Stimulated activated CD8-positive, alpha-beta memory T cell treated with anti-CD3 and anti-CD28 coated beads, Interleukin-15, amount 100 ng/mL, for 1 hour (primary cell): ENCODE results near the gene MTHFD2.
"Not testable (repeated sequence)": the region's sequence is repeated elsewhere in the genome, so short reads cannot be mapped to it uniquely, and the experiment has no call there.

Experiments used
- DNase-seq: peaks from one replicate; pipeline ENCODE4 v3.0.0-alpha.2; 2020; ENCODE audit warnings: low read depth

MTHFD2 gene

DNA sequence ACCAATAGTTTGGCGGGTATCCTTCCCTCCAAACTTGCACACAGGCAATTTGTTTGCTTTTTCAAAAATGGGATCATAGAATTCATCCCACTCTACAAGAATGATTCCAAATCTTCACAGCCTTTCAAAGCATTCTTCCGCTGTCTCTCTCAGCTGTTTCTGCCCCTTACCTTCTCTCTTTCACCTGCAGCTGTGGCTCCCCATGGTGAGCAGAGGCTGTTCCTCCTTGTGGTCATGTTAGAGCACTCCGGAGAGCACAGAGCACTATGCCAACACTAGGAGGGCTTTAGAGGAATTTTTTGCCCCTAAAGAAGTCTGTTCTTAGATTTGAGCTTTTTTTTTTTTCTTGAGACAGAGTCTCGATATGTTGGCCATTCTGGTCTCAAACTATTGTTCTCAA, 30.4 kb downstream of the MTHFD2 start:
- DNase-seq: no peak

DNA sequence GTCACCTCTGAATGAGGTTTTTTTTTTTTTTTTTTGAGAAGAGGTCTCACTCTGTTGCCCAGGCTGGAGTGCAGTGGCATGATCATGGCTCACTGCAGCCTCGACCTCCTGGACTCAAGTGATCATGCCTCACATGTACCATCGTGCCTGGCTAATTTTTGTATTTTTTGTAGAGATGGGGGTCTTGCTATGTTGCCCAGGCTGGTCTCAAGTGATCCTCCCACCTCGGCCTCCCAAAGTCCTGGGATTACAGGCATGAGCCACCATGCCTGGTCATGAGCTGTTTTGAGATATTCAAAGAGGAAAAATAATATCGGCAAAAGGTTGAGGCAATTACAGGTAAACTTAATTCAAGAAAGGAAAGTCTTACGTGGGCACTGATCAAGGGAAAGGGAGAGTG, 31.4 kb downstream of the MTHFD2 start:
- DNase-seq: not testable (repeated sequence)

DNA sequence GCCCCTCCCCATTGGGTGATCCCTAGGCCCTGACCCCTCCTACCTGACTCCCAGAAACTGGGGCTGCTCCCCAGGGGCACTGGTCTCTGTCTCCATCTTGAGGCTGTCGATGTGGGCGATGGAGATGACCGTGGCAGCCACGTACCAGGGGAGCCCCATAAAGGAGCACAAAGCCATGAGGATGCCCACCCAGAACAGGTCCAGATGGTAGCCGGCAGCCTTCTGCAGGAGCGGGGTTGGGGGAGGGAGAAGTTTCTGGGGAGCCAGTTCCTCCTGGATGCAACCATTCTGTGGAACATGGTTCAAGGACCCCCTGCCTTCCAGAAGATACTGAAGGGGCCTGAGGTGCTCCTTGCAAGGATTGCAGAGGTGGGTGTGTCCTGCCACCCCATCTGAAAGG, 34.0 kb downstream of the MTHFD2 start:
- no peak for DNase-seq

DNA sequence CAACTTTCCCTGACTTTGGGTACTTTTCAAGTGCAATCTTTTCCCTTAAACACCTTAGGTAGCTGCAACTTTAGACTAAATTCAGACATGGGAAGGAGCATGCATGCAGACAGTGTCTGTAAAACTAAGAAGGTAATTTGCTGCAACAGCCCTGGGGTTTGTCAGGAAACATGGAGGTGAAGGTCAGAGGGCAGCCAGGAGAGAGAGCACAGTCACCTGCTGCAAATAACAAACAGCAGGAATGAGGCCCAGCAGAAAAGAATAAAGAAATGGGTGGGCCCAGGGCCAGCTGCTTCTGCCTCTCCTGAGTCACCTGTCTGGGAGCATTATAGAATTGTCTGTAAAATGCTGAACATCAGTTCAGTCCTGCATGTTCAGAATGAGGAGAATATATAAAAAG, 35.2 kb downstream of the MTHFD2 start:
- DNase-seq: no peak

DNA sequence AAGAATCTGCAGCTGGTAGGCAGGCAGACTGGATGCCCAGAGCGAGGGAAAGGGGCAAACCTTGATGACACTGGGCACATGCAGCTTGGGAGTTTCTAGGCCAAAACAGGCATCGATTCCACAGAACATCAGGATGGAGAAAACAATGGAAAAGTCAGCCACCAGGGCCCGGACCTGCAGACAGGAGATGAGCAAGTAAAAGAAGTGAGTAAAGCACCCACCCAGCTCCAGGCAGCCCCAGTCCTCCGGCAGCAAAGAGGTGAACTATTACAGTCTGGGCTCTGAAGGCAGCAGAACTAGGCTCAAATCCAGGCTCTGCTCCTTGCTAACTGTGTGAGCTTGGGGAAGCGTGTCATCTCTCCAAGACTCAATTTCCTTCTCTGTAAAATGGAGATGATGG, 36.6 kb downstream of the MTHFD2 start:
- DNase-seq: no peak

DNA sequence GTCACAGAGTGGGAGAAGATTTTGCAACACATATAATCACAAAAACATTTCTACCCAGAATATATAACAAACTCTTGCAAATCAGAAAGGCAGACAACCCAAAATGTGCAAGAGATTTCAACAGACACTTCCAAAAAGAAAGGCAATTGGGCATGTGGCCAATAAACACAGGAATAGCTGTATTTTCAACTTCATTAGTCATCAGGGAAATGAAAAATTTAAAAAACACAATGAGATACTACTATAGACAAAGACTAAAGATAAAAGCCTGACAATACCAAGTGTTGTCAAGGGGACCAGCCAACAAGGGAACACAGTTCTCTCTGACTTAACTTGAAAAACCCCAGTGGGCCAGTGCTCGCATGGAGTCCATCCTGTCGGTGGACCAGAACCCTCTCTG, 40.5 kb downstream of the MTHFD2 start:
- no peak for DNase-seq

DNA sequence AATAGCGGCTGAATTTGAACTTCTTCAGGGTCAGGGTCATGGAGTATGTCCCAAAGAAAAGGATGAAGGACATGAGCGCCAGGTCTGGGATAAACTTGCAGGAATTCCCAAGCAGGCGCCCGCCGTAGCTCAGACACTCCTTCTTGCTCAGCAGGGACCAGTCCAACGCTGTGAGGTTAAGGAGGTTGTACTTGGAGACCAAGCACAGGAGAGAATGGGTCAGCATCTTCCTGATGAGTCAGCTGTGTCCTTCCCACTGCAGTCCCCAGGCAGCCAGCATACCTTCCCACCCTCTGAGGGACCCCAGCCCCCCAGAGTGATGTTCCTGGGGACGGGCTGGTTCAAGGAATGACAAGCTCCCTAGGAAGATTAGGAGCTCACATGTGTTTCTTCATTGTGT, 40.9 kb downstream of the MTHFD2 start:
- no peak for DNase-seq

DNA sequence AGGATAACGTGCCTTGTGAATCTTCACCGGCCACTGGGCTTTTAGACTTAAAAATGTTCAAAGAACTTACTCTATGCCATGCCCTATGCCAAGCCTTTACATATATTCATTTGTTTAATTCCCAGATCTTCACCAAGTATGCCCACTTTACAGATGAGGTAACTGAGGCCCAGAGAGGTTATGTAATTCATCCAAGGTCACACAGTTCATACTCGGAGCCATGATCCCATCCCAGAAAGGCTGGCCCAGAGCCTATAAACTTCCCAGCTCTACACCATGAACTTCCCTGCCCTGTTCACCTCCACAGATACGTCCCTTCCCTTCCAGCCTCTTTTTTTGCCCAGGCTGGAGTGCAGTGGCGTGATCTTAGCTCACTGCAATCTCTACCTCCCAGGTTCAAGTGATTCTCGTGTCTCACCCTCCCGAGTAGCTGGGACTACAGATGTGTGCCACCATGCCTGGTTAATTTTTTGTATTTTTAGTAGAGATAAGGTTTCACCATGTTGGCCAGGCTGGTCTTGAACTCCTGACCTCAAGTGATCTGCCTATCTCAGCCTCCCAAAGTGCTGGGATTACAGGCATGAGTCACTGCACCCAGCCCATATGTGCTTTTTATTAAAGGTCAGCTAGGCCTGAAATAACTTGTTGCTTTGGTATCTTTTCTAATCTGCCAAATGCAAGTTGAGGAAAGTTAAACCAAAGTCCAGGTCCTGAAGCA, 44.1 kb downstream of the MTHFD2 start:
- no peak for DNase-seq

DNA sequence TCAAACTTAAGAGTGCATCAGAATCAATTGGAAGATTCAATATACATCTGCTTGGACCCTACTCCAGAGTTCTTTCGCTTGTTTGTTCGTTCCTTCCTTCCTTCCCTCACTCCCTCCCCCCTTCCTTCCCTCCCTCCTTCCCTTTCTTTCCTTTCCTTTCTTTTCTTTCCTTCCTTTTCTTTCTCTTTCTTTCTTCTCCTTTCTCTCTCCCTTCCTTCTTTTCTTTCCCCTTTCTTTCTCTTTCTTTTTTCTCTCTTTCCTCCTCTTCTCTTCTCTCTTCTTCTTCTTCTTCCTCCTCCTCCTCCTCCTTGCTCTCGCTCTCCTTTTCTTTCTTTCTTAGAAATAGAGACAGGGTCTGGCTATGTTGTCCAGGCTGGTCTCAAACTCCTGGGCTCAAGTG, 45.9 kb downstream of the MTHFD2 start:
- no peak for DNase-seq

DNA sequence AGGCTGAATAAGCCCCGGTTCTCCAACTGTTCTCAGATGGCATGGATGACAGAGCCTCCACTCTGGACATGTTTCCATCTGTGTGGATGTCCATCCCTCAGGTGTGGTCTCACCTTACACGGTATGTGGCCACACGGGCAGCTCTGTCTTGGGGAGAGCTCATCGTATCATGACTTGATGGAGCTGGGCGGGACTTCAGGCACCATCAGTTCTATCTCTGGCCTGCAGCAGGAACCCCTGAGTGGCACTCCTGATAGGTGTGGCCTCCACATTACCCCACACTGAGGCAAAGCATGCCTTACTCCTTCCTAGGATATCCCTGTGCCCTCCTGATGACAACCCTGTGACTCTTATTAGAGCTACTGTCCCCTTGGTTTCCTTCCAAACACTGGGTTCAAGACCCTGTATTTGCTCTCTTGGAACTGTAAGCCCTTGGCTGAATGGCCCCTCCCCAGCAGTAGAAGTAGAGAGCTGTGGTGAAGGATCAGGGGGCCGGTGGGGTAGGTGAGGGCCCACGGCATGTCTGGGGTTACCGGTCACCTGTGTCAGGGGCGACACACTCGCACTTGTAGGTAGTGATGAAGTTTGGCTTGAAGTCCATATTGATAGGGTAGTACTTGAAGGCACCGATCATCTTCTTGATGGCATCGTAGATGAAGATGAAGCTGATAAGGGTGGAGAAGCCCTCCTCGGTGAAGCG, 48.2 kb downstream of the MTHFD2 start:
- DNase-seq: no peak

DNA sequence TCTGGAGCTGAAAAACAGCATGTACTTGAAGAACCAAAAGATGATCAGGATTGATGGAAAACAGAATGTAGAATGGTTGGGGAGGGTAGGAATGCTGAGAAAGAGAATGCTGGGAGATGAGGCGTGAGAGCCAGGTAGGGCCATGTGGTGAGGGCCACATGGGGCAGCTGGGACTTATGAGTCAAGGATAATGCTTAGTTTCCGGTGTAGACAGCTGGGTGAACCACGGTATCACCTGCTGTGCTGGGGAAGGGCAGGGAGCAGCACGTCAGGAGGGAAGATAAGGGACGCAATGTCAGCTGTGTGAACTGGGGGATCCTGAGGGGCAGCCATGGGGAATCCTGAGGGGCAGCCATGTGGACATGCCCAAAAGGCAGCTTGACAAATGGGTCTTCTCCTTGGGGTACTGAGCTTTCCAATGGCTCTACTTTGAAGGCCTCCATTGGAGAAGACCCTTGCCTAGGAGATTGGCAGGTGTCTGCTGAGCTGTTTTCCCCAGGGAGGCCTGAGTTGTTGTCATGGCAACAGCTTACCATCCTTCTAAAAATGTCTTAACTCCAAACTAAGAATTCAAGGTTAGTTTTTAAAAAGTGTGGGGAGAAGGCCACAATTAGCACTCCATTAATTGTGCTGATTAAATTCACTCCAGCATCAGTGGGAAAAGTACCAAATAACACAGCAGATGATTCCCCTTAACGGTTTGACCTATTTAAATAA, 51.1 kb downstream of the MTHFD2 start:
- DNase-seq: no peak

DNA sequence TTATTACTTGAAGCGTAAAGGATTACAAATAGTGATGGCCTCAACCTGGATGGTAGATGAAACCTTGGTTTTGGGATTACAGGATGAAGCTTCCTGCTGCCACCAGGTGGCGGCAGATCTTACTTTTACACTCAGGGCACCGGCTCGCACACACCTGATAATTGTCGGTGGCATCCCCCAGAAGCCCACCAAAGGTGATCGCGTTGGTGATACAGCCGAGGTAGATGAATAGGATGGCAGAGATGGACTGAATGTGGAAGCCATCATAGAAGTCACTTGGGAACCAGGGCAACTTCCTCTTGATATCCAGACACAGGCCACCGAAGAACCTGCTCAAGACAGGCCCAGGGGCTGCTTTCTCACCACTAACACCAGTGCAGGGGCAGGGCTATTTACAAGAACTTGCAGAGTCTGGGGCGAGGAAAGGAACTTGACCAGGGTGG, 51.8 kb downstream of the MTHFD2 start:
- DNase-seq: no peak

DNA sequence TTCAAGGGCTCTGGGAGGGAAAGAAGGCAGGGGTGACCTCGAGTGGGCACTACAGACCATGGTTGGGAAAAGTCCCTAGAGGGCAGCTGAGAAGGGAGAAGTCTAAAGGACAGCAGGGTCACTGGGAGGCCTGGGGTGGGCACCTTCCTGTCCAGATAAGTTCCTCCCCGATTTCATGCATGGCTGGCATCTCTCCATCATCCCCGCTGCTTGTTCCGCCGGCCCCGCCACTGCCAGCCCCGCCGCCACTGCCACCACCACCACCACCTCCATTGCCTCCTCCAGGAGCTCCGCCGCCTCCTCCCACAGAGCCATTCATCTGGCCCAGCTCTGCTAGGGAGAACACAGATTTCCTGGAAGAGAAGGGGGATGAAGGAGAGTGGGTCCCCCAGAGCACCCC, 53.6 kb downstream of the MTHFD2 start:
- no peak for DNase-seq

DNA sequence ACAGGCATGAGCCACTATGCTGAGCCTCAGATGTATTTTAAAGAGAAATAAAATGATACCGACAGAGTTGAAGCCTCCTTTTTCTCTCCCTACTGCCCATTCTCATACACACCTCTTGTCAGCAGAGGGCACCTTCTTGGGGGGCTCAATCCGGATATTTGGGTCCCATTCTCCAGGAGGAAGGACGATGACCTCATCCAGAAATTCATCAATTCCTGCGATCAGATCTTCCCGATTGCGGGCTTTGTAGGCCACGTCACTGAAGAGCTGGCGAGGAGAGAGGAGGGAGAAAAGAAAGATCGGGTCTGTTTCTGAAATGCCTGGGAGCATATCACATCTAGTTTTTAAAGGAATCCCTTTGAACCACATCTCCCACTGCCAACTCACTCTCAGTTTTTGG, 54.4 kb downstream of the MTHFD2 start:
- DNase-seq: no peak

DNA sequence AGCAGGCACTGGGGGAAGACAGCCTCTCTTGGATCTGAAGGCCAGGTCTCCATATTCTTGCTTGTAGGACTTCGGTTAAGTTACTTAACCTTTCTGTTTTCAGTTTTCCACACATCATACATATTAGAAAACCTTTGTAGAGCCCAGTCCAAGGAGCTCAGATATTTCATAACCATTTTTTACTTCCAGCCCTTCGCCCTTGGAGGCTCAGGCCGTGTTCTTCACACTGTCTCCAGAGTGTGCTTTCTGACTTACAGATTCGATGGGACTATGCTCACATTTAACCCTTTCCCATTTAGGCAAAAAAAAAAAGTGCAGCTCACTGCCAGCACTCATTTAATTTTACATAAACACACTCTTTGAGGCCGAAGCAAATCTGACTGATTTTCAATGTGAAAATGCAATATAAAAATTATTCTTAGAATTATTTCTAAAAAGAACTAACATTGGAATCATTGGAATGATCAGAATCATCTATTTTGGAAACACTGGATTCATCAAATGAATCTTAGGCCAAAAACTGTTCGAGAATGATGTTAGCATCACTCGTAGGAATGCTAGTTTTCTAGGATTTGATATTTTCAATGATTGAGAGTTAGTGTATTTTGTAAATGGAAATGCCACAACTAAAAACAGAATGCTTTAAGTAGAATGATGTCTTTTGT, 55.0 kb downstream of the MTHFD2 start:
- no peak for DNase-seq

DNA sequence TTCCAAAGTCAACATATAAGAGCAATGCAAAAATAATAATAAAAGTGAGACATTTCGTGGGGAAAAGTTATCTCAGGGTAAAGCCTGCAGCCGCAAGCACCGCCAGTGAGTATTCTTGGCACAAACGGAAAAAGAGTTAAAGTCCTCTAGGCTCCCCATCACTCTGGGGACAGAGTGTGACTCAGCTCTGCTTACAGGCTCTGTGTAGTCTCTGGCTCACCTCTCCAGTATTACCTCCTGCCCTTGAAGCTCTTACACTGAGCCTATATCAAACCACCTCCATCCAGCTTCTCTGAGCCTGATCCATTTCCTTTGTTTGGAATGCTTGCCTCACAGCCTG, 55.5 kb downstream of the MTHFD2 start:
- DNase-seq: no peak

DNA sequence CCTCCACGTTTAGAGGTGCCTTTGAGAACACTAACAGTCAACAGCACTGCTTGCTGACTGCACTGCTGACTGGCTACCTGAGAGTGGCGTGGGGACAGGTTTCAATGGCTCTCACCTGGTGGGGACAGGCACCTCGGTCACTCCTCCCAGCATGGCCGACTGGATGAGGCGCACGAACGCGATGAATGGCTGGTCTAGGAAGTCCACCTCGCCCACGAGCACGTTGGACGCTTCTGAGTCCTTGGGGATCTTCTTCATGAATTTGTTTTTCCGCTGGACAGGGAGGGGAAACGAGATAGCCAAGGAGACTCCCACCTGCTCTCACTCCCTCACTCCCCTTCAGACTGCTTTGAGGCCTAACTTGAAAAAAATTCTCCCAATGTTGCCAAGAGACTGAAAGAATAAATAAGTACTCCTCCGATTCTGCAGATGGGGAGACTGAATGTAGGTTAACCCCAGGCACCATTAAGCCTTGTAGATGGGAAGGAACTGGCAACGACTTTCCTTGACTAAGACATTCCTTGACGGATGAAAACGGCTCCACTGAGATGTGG, 57.3 kb downstream of the MTHFD2 start:
- DNase-seq: no peak

DNA sequence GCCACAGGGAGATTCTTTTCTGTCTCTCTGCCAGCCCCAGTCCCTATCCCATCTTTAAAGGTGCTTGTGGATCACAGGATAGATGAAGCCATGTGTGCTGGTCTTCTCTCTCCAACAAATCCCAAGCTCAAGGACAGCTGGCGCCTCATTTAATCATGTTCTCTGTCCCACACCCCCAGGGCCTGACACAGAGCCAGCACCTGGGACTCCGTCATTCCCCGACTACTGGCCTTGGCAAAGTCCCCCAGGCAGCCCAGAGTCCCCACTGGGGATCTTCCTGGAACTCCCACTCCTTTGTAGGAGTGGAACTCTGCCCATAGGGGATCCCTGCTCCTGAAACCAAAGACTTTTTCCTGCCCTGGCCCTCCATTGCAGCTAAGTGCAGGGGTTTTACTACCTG, 60.8 kb downstream of the MTHFD2 start:
- DNase-seq: no peak

DNA sequence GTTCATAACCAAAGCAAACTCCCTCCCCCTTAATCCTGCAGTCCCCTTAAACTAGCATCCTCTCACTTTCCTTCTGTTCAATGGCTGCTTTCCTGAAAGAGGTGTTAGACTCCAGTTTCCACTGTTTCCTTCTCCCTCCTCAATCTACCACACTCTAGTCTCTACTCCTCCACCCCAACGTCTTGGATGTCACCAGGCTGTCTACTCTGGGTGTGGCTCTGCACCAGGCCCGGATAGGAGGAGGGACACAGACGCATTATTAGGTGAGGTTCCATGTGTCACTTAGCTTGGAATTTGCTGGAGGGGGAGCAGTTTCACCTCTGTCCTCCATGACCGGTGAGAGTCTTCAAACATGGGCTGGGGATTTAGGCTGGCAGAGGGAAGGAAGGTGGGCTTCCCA, 61.3 kb downstream of the MTHFD2 start:
- DNase-seq: no peak

DNA sequence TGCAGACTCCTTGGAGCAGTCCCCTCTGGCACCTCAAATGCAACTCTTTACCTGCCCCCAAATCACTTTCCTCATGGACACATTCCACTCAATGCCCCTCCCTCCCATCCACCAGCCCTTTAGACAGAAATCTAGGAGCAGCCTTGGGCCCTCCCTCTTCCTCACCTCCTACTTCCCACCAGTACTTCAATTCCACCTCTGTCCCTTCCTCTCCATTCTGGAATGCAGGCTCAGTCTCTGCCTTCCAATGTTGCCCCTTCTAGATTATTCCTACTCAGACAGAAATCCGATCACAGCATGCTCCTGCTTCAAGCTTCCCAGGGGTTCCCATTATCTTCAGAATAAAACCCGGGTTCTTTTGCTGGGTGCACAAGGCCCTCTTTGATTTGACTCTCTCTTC, 62.1 kb downstream of the MTHFD2 start:
- DNase-seq: no peak

DNA sequence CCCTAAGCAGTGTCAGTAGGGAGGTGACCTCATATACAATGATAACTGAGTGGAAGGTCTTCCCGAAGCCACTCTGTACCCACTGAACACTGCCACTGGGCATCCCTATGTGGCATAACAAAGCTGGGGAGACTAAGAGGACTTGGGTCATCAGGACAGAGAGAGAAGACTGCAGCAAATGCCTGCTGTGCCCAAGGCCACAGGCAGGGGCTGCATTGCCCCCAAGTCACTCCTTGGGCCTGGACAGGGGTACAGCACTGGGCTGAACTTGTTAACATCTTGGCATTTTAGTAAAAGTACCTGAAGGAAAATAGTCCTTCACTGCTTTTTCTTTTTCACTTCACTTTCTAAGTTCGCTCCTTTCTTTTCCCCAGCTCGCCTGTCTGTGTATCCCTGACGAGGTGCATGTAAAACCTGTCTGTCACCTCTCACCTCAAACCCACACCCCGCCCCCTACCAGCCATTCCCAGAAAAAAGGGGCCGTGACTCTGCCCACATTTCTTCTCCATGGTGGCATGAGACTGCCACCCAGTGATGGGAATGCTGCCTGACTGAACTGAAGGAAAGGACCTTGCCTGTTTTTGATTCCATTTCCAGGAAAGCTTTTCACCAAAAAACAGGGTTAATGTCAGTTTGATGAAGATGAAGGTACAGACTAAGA, 62.9 kb downstream of the MTHFD2 start:
- DNase-seq: no peak

DNA sequence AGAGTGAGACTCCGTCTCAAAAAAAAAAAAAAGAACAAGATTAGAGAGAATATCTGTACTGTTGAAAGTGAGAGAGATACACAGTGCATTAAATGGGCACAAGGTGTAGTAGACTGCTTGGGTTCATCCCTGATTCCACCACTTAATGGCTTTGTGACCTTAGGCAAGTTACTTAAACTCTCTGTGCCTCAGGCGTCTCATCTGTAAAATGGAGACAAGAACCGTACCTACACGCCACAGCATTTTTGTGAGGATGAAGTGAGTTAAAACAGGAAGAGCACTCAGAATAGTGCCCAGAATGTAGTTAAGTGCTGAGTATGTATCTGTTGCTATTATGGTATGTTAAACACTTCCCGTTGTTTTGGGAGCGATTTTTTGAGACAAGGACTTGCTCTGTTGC, 64.3 kb downstream of the MTHFD2 start:
- no peak for DNase-seq
